B cell (primary cell): ENCODE measurements around the gene PEX16. TPM values are rescaled to one million over a fixed set of nuclear protein-coding genes. Genes with fewer than 3 reads are reported as not detected.

Experiments
- ATAC-seq: fragments of 200-7000 bp; cut with Tn5 transposase; one replicate; pipeline ENCODE4 v1.10.0; 2021; ENCODE audit warnings: low read depth, mild to moderate bottlenecking, moderate number of reproducible peaks, moderate library complexity
- CTCF ChIA-PET: fragments of 350-600 bp; sonication (Branson Sonifier 250); formaldehyde crosslinking; loops from one replicate; lab custom pipeline; 2021; ENCODE audit warnings: antibody characterized with exemption, inconsistent platforms; lab: Charles Lee
- POLR2A ChIA-PET: fragments of 350-600 bp; sonication (Branson Sonifier 250); formaldehyde crosslinking; loops from one replicate; lab custom pipeline; 2021; ENCODE audit warnings: antibody characterized with exemption; lab: Charles Lee
- DNase-seq: peaks from one replicate; pipeline ENCODE4 v3.0.0; 2013
- H2AFZ ChIP-seq: 2 replicates; pipeline ENCODE4 v1.6.1; 2012; ENCODE audit warnings: mild to moderate bottlenecking, low read depth, low read length; ENCODE audit not compliant: insufficient read depth, poor library complexity, severe bottlenecking
- H3K27ac ChIP-seq, 2 donors: 1 replicate in 1 of 2; 2 replicates in 1 of 2; pipeline ENCODE4 v1.5.1; 2012 to 2013; ENCODE audit warnings: low read length in 2 of 2, mild to moderate bottlenecking in 2 of 2, moderate library complexity in 1 of 2
- H3K27me3 ChIP-seq, 4 experiments: fragments of 200-600 bp in 1 of 4; sonication (generic) in 1 of 4; replicated peaks in 1 of 4; 1 replicate in 2 of 4; 2 replicates in 2 of 4; pipeline versions ENCODE4 v1.6.1 to v1.7.0; 2013 to 2016; ENCODE audit warnings: low read length in 3 of 4, mild to moderate bottlenecking in 2 of 4, mixed read lengths in 1 of 4, moderate library complexity in 1 of 4; ENCODE audit not compliant: insufficient read depth in 4 of 4, control insufficient read depth in 3 of 4; ENCODE audit errors: control extremely low read depth in 1 of 4
- H3K36me3 ChIP-seq, 2 experiments: replicated peaks in 1 of 2; 1 replicate in 1 of 2; 2 replicates in 1 of 2; pipeline versions ENCODE4 v1.6.1 to v1.7.1; 2013; ENCODE audit warnings: low read length in 1 of 2; ENCODE audit not compliant: insufficient read depth in 2 of 2, control insufficient read depth in 1 of 2; ENCODE audit errors: control extremely low read depth in 1 of 2, extremely low read depth in 1 of 2
- H3K4me1 ChIP-seq, 2 donors: fragments of 200-600 bp in 1 of 2; sonication (generic) in 1 of 2; 1 replicate in 1 of 2; 2 replicates in 1 of 2; pipeline versions ENCODE4 v1.5.1 to v1.6.1; 2013 to 2017; ENCODE audit warnings: low read length in 2 of 2; ENCODE audit not compliant: control insufficient read depth in 2 of 2, insufficient read depth in 2 of 2
- H3K4me2 ChIP-seq: replicated peaks from 2 replicates; pipeline ENCODE3; 2012; ENCODE audit warnings: mild to moderate bottlenecking, low read depth, low read length; ENCODE audit not compliant: poor library complexity, severe bottlenecking
- H3K4me3 ChIP-seq, 5 experiments: fragments of 200-600 bp in 1 of 5; sonication (generic) in 1 of 5; 1 replicate in 3 of 5; 2 replicates in 2 of 5; pipeline versions ENCODE4 v1.5.1 to v1.7.0; 2011 to 2016; ENCODE audit warnings: low read length in 4 of 5, mild to moderate bottlenecking in 4 of 5, low read depth in 2 of 5, control low read depth in 1 of 5, moderate library complexity in 1 of 5; ENCODE audit not compliant: insufficient read depth in 1 of 5; ENCODE audit errors: control extremely low read depth in 1 of 5, extremely low read depth in 1 of 5
- H3K79me2 ChIP-seq: fragments of 200-600 bp; sonication (generic); one replicate; pipeline ENCODE4 v1.6.0; 2016; ENCODE audit warnings: low read length; ENCODE audit not compliant: control insufficient read depth, insufficient read depth
- H3K9ac ChIP-seq: fragments of 200-600 bp; sonication (generic); 2 replicates; pipeline ENCODE4 v1.6.1; 2017; ENCODE audit warnings: mild to moderate bottlenecking, low read length, moderate library complexity
- H3K9me3 ChIP-seq, 3 donors: one replicate each; pipeline versions ENCODE4 v1.6.1 to v1.7.1; 2013; ENCODE audit warnings: low read length in 2 of 3; ENCODE audit not compliant: control insufficient read depth in 2 of 3, insufficient read depth in 1 of 3; ENCODE audit errors: control extremely low read depth in 1 of 3
- H4K20me1 ChIP-seq: 2 replicates; pipeline ENCODE4 v1.6.0; 2012; ENCODE audit warnings: mild to moderate bottlenecking, low read length; ENCODE audit not compliant: insufficient read depth, control insufficient read depth, poor library complexity, severe bottlenecking
- H3K27ac Mint-ChIP-seq: one replicate; pipeline ENCODE4 v1.8.0; 2021; ENCODE audit warnings: mixed read lengths
- H3K27me3 Mint-ChIP-seq: one replicate; pipeline ENCODE4 v1.8.0; 2021; ENCODE audit warnings: mixed read lengths
- H3K4me1 Mint-ChIP-seq: one replicate; pipeline ENCODE4 v1.8.0; 2021; ENCODE audit warnings: mixed read lengths
- H3K4me3 Mint-ChIP-seq: one replicate; pipeline ENCODE4 v1.8.0; 2021; ENCODE audit warnings: mixed read lengths
- H3K9me3 Mint-ChIP-seq: one replicate; pipeline ENCODE4 v1.8.0; 2022; ENCODE audit warnings: mixed read lengths; ENCODE audit not compliant: insufficient read depth
- CTCF ChIP-seq: fragments of 200-600 bp; IDR thresholded peaks from one replicate; pipeline ENCODE4 v1.8.0; 2022; ENCODE audit warnings: antibody characterized with exemption, mild to moderate bottlenecking
- EZH2 ChIP-seq: IDR thresholded peaks from 2 replicates; pipeline ENCODE4 v1.6.1; 2012; ENCODE audit warnings: borderline replicate concordance, low read depth, mild to moderate bottlenecking, moderate library complexity, low read length; ENCODE audit not compliant: insufficient read depth, poor library complexity, severe bottlenecking
- WGBS: methylation state at CpG from one replicate; pipeline ENCODE4 v1.1.5; 2013; ENCODE audit warnings: missing lambda C conversion rate; ENCODE audit not compliant: insufficient coverage; 5-methylcytosine and 5-hydroxymethylcytosine counted together
- intact Hi-C: fragments of 100-400 bp; cut with micrococcal nuclease; formaldehyde crosslinking; loops from one replicate; pipeline ENCODE4 v1.10.0; 2022
- polyA plus RNA-seq: library from polyadenylated mRNA; depleted of rRNA; stranded (reverse); fragments of >200 nt; gene quantifications from 2 replicates; pipeline ENCODE4 v1.2.3, GENCODE V29; 2012
- total RNA-seq, 2 donors: library from RNA; stranded (reverse); fragments of 120-200 nt in 1 of 2; gene quantifications; 1 replicate in 1 of 2; 2 replicates in 1 of 2; pipeline versions ENCODE4 v1.2.3 to v1.2.4, GENCODE V29; 2013 to 2022

PEX16 gene
- total and polyA plus RNA-seq, 2 donors (not counting 1 experiment from before 2014, with no cell fraction given), result 89.4 to 107 TPM

GRCh38 chr11:45880772-45881570, 36.7 kb downstream of the PEX16 start:
- Histone ChIP-seq H3K4me3 (no peak overlapping the region), H3K9ac (no peak overlapping the region)

More at GRCh38 chr11:45880772-45881570, 36.7 kb downstream of the PEX16 start:
- Histone ChIP-seq H3K27me3 (peaks cover 0 to 7% (median 0%) of the 10 kb centered on the region in 4 experiments), H4K20me1 (peaks cover 15% of the 10 kb centered on the region), H3K79me2 (no peaks in the 10 kb centered on the region), H3K4me1 (peaks cover 8 to 11% of the 10 kb centered on the region in 2 donors), H3K4me2 (no peak overlapping the region), H3K9me3 (no peaks in the 10 kb centered on the region), H2AFZ (no peak overlapping the region), H3K36me3 (peaks cover 0 to 44% of the 10 kb centered on the region in 2 experiments), H3K27ac (no peak overlapping the region)
- H3K27me3 Mint-ChIP-seq, result no peaks in the 10 kb centered on the region
- WGBS, result 97% methylated on average over 15 of the region's 15 CpGs
- ATAC-seq (no peak), DNase-seq (no peak)
- ChIA-PET POLR2A (no interaction called here), CTCF (interaction anchor here (0.6 to 1.2 kb wide), 2 partner anchors 9 to 84 kb away, joined by 3 read pairs; no protein-coding TSS in a partner anchor)
- intact Hi-C loops, result no loop called here
- peaks cover 11% of the 10 kb centered on the region for H3K4me1 Mint-ChIP-seq
- H3K4me3 Mint-ChIP-seq, result no peak overlapping the region
- TF ChIP-seq CTCF (no peak), EZH2 (no peak)
- no peak overlapping the region for H3K27ac Mint-ChIP-seq
- H3K9me3 Mint-ChIP-seq, result no peaks in the 10 kb centered on the region
